Neuronal stem cell (in vitro differentiated cells): ENCODE measurements around the gene BCL6B.

ENCODE experiments used
- DNase-seq: peaks from one replicate; pipeline ENCODE4 v3.0.0-alpha.2; 2013; ENCODE audit warnings: low spot score
- H2AFZ ChIP-seq: one replicate; pipeline ENCODE4 v1.6.1; 2013; ENCODE audit warnings: mild to moderate bottlenecking, low read length, inconsistent platforms
- H2AK5ac ChIP-seq: 2 replicates; pipeline ENCODE4 v1.6.1; 2013; ENCODE audit warnings: low read depth, mild to moderate bottlenecking, inconsistent platforms, low read length, moderate library complexity, mixed read lengths
- H2BK120ac ChIP-seq: 2 replicates; pipeline ENCODE4 v1.6.1; 2013; ENCODE audit warnings: low read depth, mild to moderate bottlenecking, inconsistent platforms, low read length, moderate library complexity, mixed read lengths
- H2BK12ac ChIP-seq: one replicate; pipeline ENCODE4 v1.6.1; 2013; ENCODE audit warnings: low read length, inconsistent platforms
- H2BK15ac ChIP-seq: 2 replicates; pipeline ENCODE4 v1.6.1; 2013; ENCODE audit warnings: mild to moderate bottlenecking, low read length, inconsistent platforms, mixed read lengths
- H2BK5ac ChIP-seq: one replicate; pipeline ENCODE4 v1.6.1; 2013; ENCODE audit warnings: inconsistent platforms, mild to moderate bottlenecking, low read length, moderate library complexity
- H3K14ac ChIP-seq: one replicate; pipeline ENCODE4 v1.6.1; 2013; ENCODE audit warnings: low read length, inconsistent platforms
- H3K18ac ChIP-seq: 2 replicates; pipeline ENCODE4 v1.6.1; 2013; ENCODE audit warnings: low read length, inconsistent platforms
- H3K23ac ChIP-seq: 2 replicates; pipeline ENCODE4 v1.6.1; 2013; ENCODE audit warnings: low read depth, mild to moderate bottlenecking, mixed read lengths, low read length, inconsistent platforms; ENCODE audit not compliant: poor library complexity
- H3K27ac ChIP-seq: replicated peaks from 3 replicates; pipeline ENCODE4 v1.5.1; 2013; ENCODE audit warnings: low read length, inconsistent platforms
- H3K27me3 ChIP-seq, 3 experiments: 2 replicates each; pipeline ENCODE4 v1.6.1; 2013; ENCODE audit warnings: low read length in 3 of 3, mild to moderate bottlenecking in 2 of 3, inconsistent platforms in 1 of 3, low read depth in 1 of 3, mixed read lengths in 1 of 3, moderate library complexity in 1 of 3; ENCODE audit not compliant: control insufficient read depth in 3 of 3, insufficient read depth in 3 of 3
- H3K36me3 ChIP-seq, 2 donors: replicated peaks in 1 of 2; 2 replicates each; pipeline ENCODE4 v1.6.1; 2013; ENCODE audit warnings: low read length in 2 of 2; ENCODE audit not compliant: control insufficient read depth in 2 of 2, insufficient read depth in 2 of 2
- H3K4ac ChIP-seq: 2 replicates; pipeline ENCODE4 v1.6.1; 2013; ENCODE audit warnings: inconsistent platforms, mild to moderate bottlenecking, low read length, moderate library complexity
- H3K4me1 ChIP-seq, 2 donors: 1 replicate in 1 of 2; 2 replicates in 1 of 2; pipeline ENCODE4 v1.6.1; 2013; ENCODE audit warnings: low read length in 2 of 2, low read depth in 1 of 2; ENCODE audit not compliant: control insufficient read depth in 2 of 2, insufficient read depth in 1 of 2
- H3K4me2 ChIP-seq: one replicate; pipeline ENCODE4 v1.6.1; 2013; ENCODE audit warnings: mild to moderate bottlenecking, low read length, inconsistent platforms; ENCODE audit not compliant: insufficient read depth, poor library complexity, severe bottlenecking
- H3K4me3 ChIP-seq, 2 donors: 2 replicates each; pipeline ENCODE4 v1.5.1; 2013; ENCODE audit warnings: low read length in 2 of 2, mild to moderate bottlenecking in 2 of 2, inconsistent platforms in 1 of 2, moderate library complexity in 1 of 2
- H3K79me1 ChIP-seq: one replicate; pipeline ENCODE4 v1.6.1; 2013; ENCODE audit warnings: low read depth, mild to moderate bottlenecking, inconsistent platforms, low read length, moderate library complexity
- H3K9ac ChIP-seq: one replicate; pipeline ENCODE4 v1.6.1; 2013; ENCODE audit warnings: mild to moderate bottlenecking, low read depth, low read length, inconsistent platforms; ENCODE audit not compliant: poor library complexity
- H3K9me3 ChIP-seq, 2 donors: replicated peaks in 1 of 2; 2 replicates each; pipeline versions ENCODE3 to v1.6.1; 2013; ENCODE audit warnings: low read length in 2 of 2, mild to moderate bottlenecking in 2 of 2, inconsistent platforms in 1 of 2, low read depth in 1 of 2, mixed read lengths in 1 of 2, moderate library complexity in 1 of 2; ENCODE audit not compliant: control insufficient read depth in 2 of 2, insufficient read depth in 1 of 2
- H4K8ac ChIP-seq: one replicate; pipeline ENCODE4 v1.6.1; 2013; ENCODE audit warnings: low read depth, mild to moderate bottlenecking, inconsistent platforms, low read length, moderate library complexity
- H4K91ac ChIP-seq: one replicate; pipeline ENCODE4 v1.6.1; 2013; ENCODE audit warnings: low read length, low read depth, mild to moderate bottlenecking, inconsistent platforms; ENCODE audit not compliant: poor library complexity
- WGBS, 2 donors: extraction: QIAGEN DNeasy Blood & Tissue Kit; methylation state at CpG; one replicate each; pipeline ENCODE4 v1.1.7; 2013; ENCODE audit warnings: missing lambda C conversion rate in 2 of 2, mixed read lengths in 1 of 2; ENCODE audit not compliant: insufficient read length in 2 of 2, insufficient replicate concordance in 1 of 2; ENCODE audit errors: extremely low coverage in 2 of 2; 5-methylcytosine and 5-hydroxymethylcytosine counted together

BCL6B gene

GRCh38 chr17:6994666-6995256 lies 28.1 kb upstream of the BCL6B start:
- Histone ChIP-seq H3K9me3 (peaks cover 0 to 2% of the 10 kb centered on the region in 2 donors), H2BK5ac (no peak overlapping the region), H2BK15ac (no peak overlapping the region), H3K14ac (no peak overlapping the region), H2BK12ac (no peak overlapping the region), H3K4me2 (no peak overlapping the region), H4K8ac (no peak overlapping the region), H3K9ac (no peak overlapping the region), H2BK120ac (no peak overlapping the region), H2AFZ (no peak overlapping the region), H3K4ac (no peak overlapping the region), H3K36me3 (peaks cover under 1 to 25% of the 10 kb centered on the region in 2 donors), H3K4me3 (no peak overlapping the region), H4K91ac (no peak overlapping the region), H3K79me1 (no peaks in the 10 kb centered on the region), H3K18ac (no peak overlapping the region), H3K4me1 (peaks cover 0 to 5% of the 10 kb centered on the region in 2 donors), H3K27me3 (peaks cover 0 to 21% (median 0%) of the 10 kb centered on the region in 3 experiments), H3K27ac (no peak overlapping the region), H3K23ac (no peak overlapping the region), H2AK5ac (no peak overlapping the region)
- no peak for DNase-seq
- WGBS, 2 donors: no CpG with 5 or more reads among the region's 9 CpGs

GRCh38 chr17:6995500-6996255 lies 27.2 kb upstream of the BCL6B start, which contains the start of gene ALOX12:
Gene ALOX12, plus strand, starts transcription at chr17:6996049. Its CDS starts 69 bp downstream, at chr17:6996118.
- Histone ChIP-seq H2BK5ac (peak within 1 kb of the TSS; percentile 66), H2BK15ac (peak within 1 kb of the TSS; percentile 83), H3K27ac (no peak within 1 kb of the TSS), H2AFZ (no peak within 1 kb of the TSS), H3K14ac (peak within 1 kb of the TSS; percentile 47), H2BK12ac (no peak within 1 kb of the TSS), H3K36me3 (peaks cover 4 to 34% of the 10 kb centered on the region in 2 donors), H3K4me2 (peak within 1 kb of the TSS; percentile 61), H3K18ac (peak within 1 kb of the TSS; percentile 94), H3K27me3 (peaks cover 0 to 21% (median 0%) of the 10 kb centered on the region in 3 experiments), H4K91ac (no peak within 1 kb of the TSS), H3K9ac (peak within 1 kb of the TSS; percentile 70), H3K9me3 (peaks cover 0 to 2% of the 10 kb centered on the region in 2 donors), H2AK5ac (peak within 1 kb of the TSS; percentile 84), H4K8ac (no peak within 1 kb of the TSS), H3K4me3 (peak within 1 kb of the TSS in 1 of 2 donors; percentile 72), H2BK120ac (peak within 1 kb of the TSS; percentile 68), H3K4me1 (peaks cover 0 to 5% of the 10 kb centered on the region in 2 donors), H3K23ac (peak within 1 kb of the TSS; percentile 96), H3K4ac (no peak within 1 kb of the TSS), H3K79me1 (no peaks in the 10 kb centered on the region)
- WGBS, 2 donors: no CpG with 5 or more reads among the region's 64 CpGs
- no peak for DNase-seq

GRCh38 chr17:6996256-6997011 lies 26.4 kb upstream of the BCL6B start:
- peak overlapping the region; percentile 61 for H3K4me2 ChIP-seq
- no peak for DNase-seq
- H3K36me3 ChIP-seq: peaks cover 4 to 41% of the 10 kb centered on the region in 2 donors
- H2BK5ac ChIP-seq: peak overlapping the region; percentile 66
- H2AK5ac ChIP-seq: peak overlapping the region; percentile 84
- no peak overlapping the region for H3K27ac ChIP-seq
- peaks cover 0 to 2% of the 10 kb centered on the region in 2 donors for H3K9me3 ChIP-seq
- H3K79me1 ChIP-seq: no peaks in the 10 kb centered on the region
- peak overlapping the region; percentile 94 for H3K18ac ChIP-seq
- H2AFZ ChIP-seq: no peak overlapping the region
- H4K8ac ChIP-seq: no peak overlapping the region
- peaks cover 0 to 21% (median 0%) of the 10 kb centered on the region in 3 experiments for H3K27me3 ChIP-seq
- H2BK15ac ChIP-seq: peak overlapping the region; percentile 83
- peak overlapping the region; percentile 47 for H3K14ac ChIP-seq
- no peak overlapping the region for H2BK12ac ChIP-seq
- peak overlapping the region; percentile 68 for H2BK120ac ChIP-seq
- H3K4me1 ChIP-seq: peaks cover 0 to 5% of the 10 kb centered on the region in 2 donors
- peak overlapping the region; percentile 70 for H3K9ac ChIP-seq
- no peak overlapping the region for H4K91ac ChIP-seq
- peak overlapping the region in 1 of 2 donors; percentile 72 for H3K4me3 ChIP-seq
- peak overlapping the region; percentile 96 for H3K23ac ChIP-seq
- no peak overlapping the region for H3K4ac ChIP-seq
- WGBS, 2 donors: no CpG with 5 or more reads among the region's 58 CpGs
